Activated CD8-positive, alpha-beta T cell treated with anti-CD3 and anti-CD28 coated beads for 36 hours (primary cell): Measurements from ENCODE around the gene PCDHA2. TPM values are rescaled to one million over a fixed set of nuclear protein-coding genes. Genes with fewer than 3 reads are reported as not detected.
A peak's percentile ranks its signal among the peaks of the same experiment; 100 is the strongest.
"Not testable (repeated sequence)": the region's sequence is repeated elsewhere in the genome, so short reads cannot be mapped to it uniquely, and the experiment has no call there.

Experiments
- ATAC-seq: fragments of 200-7000 bp; cut with Tn5 transposase; one replicate; pipeline ENCODE4 v1.10.0; 2021; ENCODE audit warnings: mild to moderate bottlenecking, moderate library complexity
- CTCF ChIA-PET: fragments of 350-600 bp; sonication (Branson Sonifier 250); formaldehyde crosslinking; loops from one replicate; lab custom pipeline; 2021; ENCODE audit warnings: antibody characterized with exemption; lab: Charles Lee
- POLR2A ChIA-PET: fragments of 350-600 bp; sonication (Branson Sonifier 250); formaldehyde crosslinking; loops from one replicate; lab custom pipeline; 2021; ENCODE audit warnings: antibody characterized with exemption; lab: Charles Lee
- DNase-seq: peaks from one replicate; pipeline ENCODE4 v3.0.0-alpha.2; 2020
- H3K27ac Mint-ChIP-seq: one replicate; pipeline ENCODE4 v1.8.0; 2021; ENCODE audit warnings: mild to moderate bottlenecking, mixed read lengths
- H3K27me3 Mint-ChIP-seq: one replicate; pipeline ENCODE4 v1.8.0; 2021; ENCODE audit warnings: mixed read lengths
- H3K36me3 Mint-ChIP-seq: one replicate; pipeline ENCODE4 v1.8.0; 2021; ENCODE audit warnings: low read depth, mixed read lengths
- H3K4me1 Mint-ChIP-seq: one replicate; pipeline ENCODE4 v1.8.0; 2021; ENCODE audit warnings: low read depth, mixed read lengths
- H3K4me3 Mint-ChIP-seq: one replicate; pipeline ENCODE4 v1.8.0; 2021; ENCODE audit warnings: mild to moderate bottlenecking, moderate library complexity, mixed read lengths
- H3K9me3 Mint-ChIP-seq: one replicate; pipeline ENCODE4 v1.8.0; 2021; ENCODE audit warnings: mixed read lengths
- intact Hi-C: fragments of 100-400 bp; cut with micrococcal nuclease; formaldehyde crosslinking; loops from one replicate; pipeline ENCODE4 v1.10.0; 2022
- total RNA-seq, 2 experiments: library from RNA; stranded (reverse); gene quantifications; one replicate each; pipeline ENCODE4 v1.2.3, GENCODE V29; 2021
- TF ChIP-seq, protein P1 (sequence below): fragments of 200-600 bp; IDR thresholded peaks from one replicate; pipeline ENCODE4 v1.8.0; 2022; ENCODE audit warnings: antibody characterized with exemption, mild to moderate bottlenecking

Gene PCDHA2
- total RNA-seq, 2 experiments from 2014 or later: not detected

DNA sequence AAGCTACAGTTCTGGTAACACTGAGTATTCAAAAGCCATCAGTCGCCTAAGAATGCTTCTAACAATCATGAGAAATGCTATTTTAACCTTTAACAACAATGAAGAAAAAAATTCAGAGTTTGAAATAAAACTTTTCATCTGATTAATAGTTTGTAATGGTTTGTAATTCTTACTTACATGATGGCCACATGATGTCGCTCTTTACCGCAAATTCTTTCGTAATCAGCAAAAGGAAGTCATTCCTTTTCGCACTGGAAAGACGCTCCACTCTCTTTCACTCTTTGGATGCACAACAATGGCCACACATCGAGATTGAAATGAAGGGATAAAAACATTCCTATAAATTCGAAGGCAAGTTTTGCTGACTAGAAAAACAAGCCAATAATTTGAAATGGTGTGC lies 39.3 kb downstream of the PCDHA2 start, which contains the start of gene PCDHA7:
Gene PCDHA7 (plus strand): TSS at position 277 of the 400 bp plus-strand sequence. CDS start 115 bp downstream, at position 392.
- ATAC-seq (no peak), DNase-seq (no peak)
- H3K9me3 Mint-ChIP-seq: peaks cover 22% of the 10 kb centered on the region
- ChIA-PET POLR2A (no interaction called here), CTCF (no interaction called here)
- peaks cover 5% of the 10 kb centered on the region for H3K36me3 Mint-ChIP-seq
- H3K27me3 Mint-ChIP-seq: peaks cover 34% of the 10 kb centered on the region
- TF ChIP-seq, protein P1, sequence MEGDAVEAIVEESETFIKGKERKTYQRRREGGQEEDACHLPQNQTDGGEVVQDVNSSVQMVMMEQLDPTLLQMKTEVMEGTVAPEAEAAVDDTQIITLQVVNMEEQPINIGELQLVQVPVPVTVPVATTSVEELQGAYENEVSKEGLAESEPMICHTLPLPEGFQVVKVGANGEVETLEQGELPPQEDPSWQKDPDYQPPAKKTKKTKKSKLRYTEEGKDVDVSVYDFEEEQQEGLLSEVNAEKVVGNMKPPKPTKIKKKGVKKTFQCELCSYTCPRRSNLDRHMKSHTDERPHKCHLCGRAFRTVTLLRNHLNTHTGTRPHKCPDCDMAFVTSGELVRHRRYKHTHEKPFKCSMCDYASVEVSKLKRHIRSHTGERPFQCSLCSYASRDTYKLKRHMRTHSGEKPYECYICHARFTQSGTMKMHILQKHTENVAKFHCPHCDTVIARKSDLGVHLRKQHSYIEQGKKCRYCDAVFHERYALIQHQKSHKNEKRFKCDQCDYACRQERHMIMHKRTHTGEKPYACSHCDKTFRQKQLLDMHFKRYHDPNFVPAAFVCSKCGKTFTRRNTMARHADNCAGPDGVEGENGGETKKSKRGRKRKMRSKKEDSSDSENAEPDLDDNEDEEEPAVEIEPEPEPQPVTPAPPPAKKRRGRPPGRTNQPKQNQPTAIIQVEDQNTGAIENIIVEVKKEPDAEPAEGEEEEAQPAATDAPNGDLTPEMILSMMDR: no peak
- intact Hi-C loops: no loop called here
- no peak within 1 kb of the TSS for H3K27ac Mint-ChIP-seq
- H3K4me1 Mint-ChIP-seq: no peaks in the 10 kb centered on the region
- no peak within 1 kb of the TSS for H3K4me3 Mint-ChIP-seq

DNA sequence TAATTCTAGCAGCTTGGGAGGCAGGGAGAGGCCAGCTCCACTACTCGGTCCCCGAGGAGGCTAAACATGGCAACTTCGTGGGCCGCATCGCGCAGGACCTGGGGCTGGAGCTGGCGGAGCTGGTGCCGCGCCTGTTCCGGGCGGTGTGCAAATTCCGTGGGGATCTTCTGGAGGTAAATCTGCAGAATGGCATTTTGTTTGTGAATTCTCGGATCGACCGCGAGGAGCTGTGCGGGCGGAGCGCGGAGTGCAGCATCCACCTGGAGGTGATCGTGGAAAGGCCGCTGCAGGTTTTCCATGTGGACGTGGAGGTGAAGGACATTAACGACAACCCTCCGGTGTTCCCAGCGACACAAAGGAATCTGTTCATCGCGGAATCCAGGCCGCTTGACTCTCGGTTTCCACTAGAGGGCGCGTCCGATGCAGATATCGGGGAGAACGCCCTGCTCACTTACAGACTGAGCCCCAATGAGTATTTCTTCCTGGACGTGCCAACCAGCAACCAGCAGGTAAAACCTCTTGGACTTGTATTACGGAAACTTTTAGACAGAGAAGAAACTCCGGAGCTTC lies 39.9 kb downstream of the PCDHA2 start:
- POLR2A ChIA-PET, DNase-seq: not testable (repeated sequence)

DNA sequence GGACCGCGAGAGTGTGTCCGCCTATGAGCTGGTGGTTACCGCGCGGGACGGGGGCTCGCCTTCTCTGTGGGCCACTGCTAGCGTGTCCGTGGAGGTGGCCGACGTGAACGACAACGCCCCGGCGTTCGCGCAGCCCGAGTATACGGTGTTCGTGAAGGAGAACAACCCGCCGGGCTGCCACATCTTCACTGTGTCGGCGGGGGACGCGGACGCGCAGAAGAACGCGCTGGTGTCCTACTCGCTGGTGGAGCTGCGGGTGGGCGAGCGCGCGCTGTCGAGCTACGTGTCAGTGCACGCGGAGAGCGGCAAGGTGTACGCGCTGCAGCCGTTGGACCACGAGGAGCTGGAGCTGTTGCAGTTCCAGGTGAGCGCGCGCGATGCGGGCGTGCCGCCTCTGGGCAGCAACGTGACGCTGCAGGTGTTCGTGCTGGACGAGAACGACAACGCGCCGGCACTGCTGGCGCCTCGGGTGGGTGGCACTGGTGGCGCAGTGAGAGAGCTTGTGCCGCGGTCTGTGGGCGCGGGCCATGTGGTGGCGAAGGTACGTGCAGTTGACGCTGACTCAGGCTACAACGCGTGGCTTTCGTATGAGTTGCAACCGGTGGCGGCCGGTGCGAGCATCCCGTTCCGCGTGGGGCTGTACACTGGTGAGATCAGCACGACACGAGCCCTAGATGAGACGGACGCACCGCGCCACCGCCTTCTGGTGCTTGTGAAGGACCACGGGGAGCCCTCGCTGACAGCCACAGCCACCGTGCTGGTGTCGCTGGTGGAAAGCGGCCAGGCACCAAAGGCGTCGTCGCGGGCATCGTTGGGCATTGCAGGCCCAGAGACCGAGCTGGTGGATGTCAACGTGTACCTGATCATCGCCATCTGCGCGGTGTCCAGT lies 41.2 kb downstream of the PCDHA2 start:
- peaks cover 3% of the 10 kb centered on the region for H3K36me3 Mint-ChIP-seq
- H3K4me1 Mint-ChIP-seq: no peaks in the 10 kb centered on the region
- ChIA-PET CTCF (interaction anchor here (0.9 to 1.5 kb wide), 2 partner anchors 19 to 486 kb away, joined by 3 to 4 read pairs; no protein-coding TSS in a partner anchor), POLR2A (no interaction called here)
- ATAC-seq: no peak
- H3K27me3 Mint-ChIP-seq: peaks cover 38% of the 10 kb centered on the region
- peaks cover 16% of the 10 kb centered on the region for H3K9me3 Mint-ChIP-seq
- intact Hi-C loops: no loop called here
- TF ChIP-seq, protein P1: no peak
- H3K4me3 Mint-ChIP-seq: no peak overlapping the region
- no peak for DNase-seq
- no peak overlapping the region for H3K27ac Mint-ChIP-seq

More for the DNA sequence above, 39.9 kb downstream of the PCDHA2 start:
- intact Hi-C loops, H3K36me3 Mint-ChIP-seq, ATAC-seq, H3K4me1 Mint-ChIP-seq, H3K4me3 Mint-ChIP-seq, H3K27ac Mint-ChIP-seq, CTCF ChIA-PET: not testable (repeated sequence)
- peaks cover 32% of the 10 kb centered on the region for H3K27me3 Mint-ChIP-seq
- H3K9me3 Mint-ChIP-seq: peaks cover 19% of the 10 kb centered on the region

DNA sequence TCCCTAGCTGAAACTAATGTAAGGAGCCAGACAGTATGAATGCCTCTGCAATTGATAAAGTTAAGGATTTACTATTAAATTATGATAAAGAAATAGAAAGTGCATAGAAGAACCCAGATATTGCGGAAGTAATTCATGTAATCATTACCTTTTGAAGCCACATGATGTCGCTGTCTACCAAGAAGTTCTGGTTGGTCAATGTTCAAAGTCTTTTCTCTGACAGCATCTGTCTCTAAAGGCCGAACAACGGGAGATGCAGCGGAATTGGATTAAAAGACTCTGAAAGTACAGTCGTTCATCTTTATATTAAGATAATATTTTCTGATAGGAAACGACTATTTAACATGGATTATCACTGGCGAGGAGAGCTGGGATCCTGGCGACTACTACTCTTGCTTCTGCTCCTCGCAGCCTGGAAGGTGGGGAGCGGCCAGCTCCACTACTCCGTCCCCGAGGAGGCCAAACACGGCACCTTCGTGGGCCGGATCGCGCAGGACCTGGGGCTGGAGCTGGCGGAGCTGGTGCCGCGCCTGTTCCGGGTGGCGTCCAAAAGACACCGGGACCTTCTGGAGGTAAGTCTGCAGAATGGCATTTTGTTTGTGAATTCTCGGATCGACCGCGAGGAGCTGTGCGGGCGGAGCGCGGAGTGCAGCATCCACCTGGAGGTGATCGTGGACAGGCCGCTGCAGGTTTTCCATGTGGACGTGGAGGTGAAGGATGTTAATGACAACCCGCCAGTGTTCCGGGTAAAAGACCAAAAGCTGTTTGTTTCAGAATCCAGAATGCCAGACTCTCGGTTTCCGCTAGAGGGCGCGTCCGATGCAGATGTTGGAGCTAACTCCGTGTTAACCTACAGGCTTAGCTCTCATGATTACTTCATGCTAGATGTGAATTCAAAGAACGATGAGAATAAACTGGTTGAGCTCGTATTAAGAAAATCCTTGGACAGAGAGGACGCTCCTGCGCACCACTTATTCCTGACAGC lies 46.6 kb downstream of the PCDHA2 start, which contains the start of gene PCDHA8:
Gene PCDHA8 (plus strand): TSS at position 210 of the 985 bp plus-strand sequence. CDS start 135 bp downstream, at position 345.
- POLR2A ChIA-PET: no interaction called here
- peaks cover 4% of the 10 kb centered on the region for H3K36me3 Mint-ChIP-seq
- intact Hi-C loops: no loop called here

More for the DNA sequence above, 46.6 kb downstream of the PCDHA2 start, which contains the start of gene PCDHA8:
- TF ChIP-seq, protein P1: peak; percentile 7
- H3K9me3 Mint-ChIP-seq: peaks cover 8% of the 10 kb centered on the region
- ATAC-seq (no peak), DNase-seq (peak; percentile 24)
- CTCF ChIA-PET: interaction anchor here (0.6 to 2.2 kb wide), 12 partner anchors 11 to 572 kb away, joined by 3 to 7 read pairs (median 4); partner anchors contain the start of genes PCDHA10, PCDHA5, PCDHA6 and PCDHGA10
- no peak within 1 kb of the TSS for H3K4me3 Mint-ChIP-seq
- no peak within 1 kb of the TSS for H3K27ac Mint-ChIP-seq
- H3K4me1 Mint-ChIP-seq: no peaks in the 10 kb centered on the region
- peaks cover 17% of the 10 kb centered on the region for H3K27me3 Mint-ChIP-seq
